Kidney epithelial cell (primary cell): ENCODE results near the gene C18orf63. TPM values are rescaled to one million over a fixed set of nuclear protein-coding genes. Genes with fewer than 3 reads are reported as not detected.

Source experiments
- DNase-seq: peaks from one replicate; pipeline ENCODE4 v3.0.0-alpha.2; 2010; ENCODE audit warnings: low read depth
- H3K27me3 ChIP-seq: 2 replicates; pipeline ENCODE4 v1.6.0; 2011; ENCODE audit warnings: low read length; ENCODE audit not compliant: control insufficient read depth, insufficient read depth
- H3K36me3 ChIP-seq: 2 replicates; pipeline ENCODE4 v1.5.1; 2011; ENCODE audit warnings: low read length; ENCODE audit not compliant: control insufficient read depth, insufficient read depth
- H3K4me3 ChIP-seq: 2 replicates; pipeline ENCODE4 v1.5.1; 2011; ENCODE audit warnings: low read depth, mild to moderate bottlenecking, control low read depth, low read length
- total RNA-seq: library from RNA; depleted of rRNA; stranded (reverse); fragments of >200 nt; gene quantifications from 2 replicates; pipeline ENCODE4 v1.2.3, GENCODE V29; 2015
- TF ChIP-seq, protein P1 (sequence below): IDR thresholded peaks from 2 replicates; pipeline ENCODE4 v1.5.1; 2011; ENCODE audit warnings: mild to moderate bottlenecking, moderate library complexity, low read length, control low read depth, inconsistent platforms; ENCODE audit not compliant: insufficient read depth, poor library complexity, severe bottlenecking

The C18orf63 gene
- total RNA-seq, 1 donor from 2014 or later = not detected

DNA sequence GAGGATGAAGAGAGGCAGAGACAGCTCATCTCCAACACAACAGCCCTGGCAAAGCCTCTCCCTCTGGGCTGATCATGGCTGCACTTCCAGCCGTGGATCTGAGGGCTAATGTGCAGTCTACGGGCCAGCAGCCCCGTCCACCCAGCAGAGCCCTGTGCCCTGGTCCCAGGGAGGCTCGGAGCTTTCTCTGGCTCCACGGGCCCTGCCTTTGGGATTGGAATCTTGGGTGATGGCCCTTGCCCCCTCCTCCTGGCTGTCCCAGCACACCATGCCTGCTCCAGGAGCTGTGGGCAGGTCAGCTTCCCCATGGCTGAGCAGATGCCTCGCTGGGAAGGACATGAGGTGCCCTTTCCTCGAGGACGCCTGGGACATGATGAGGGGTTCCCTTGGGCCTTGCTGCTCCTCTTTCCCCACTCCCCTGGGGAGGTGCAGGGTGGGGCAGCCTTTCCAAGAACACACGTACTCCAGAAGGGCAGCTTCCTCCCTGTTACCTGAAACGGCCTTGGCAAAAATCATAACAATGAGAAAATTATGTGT lies 66.9 kb downstream of the C18orf63 start:
- Histone ChIP-seq H3K27me3 (no peaks in the 10 kb centered on the region), H3K36me3 (no peaks in the 10 kb centered on the region), H3K4me3 (no peak overlapping the region)
- no peak for DNase-seq
- TF ChIP-seq, protein P1, sequence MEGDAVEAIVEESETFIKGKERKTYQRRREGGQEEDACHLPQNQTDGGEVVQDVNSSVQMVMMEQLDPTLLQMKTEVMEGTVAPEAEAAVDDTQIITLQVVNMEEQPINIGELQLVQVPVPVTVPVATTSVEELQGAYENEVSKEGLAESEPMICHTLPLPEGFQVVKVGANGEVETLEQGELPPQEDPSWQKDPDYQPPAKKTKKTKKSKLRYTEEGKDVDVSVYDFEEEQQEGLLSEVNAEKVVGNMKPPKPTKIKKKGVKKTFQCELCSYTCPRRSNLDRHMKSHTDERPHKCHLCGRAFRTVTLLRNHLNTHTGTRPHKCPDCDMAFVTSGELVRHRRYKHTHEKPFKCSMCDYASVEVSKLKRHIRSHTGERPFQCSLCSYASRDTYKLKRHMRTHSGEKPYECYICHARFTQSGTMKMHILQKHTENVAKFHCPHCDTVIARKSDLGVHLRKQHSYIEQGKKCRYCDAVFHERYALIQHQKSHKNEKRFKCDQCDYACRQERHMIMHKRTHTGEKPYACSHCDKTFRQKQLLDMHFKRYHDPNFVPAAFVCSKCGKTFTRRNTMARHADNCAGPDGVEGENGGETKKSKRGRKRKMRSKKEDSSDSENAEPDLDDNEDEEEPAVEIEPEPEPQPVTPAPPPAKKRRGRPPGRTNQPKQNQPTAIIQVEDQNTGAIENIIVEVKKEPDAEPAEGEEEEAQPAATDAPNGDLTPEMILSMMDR = no peak

DNA sequence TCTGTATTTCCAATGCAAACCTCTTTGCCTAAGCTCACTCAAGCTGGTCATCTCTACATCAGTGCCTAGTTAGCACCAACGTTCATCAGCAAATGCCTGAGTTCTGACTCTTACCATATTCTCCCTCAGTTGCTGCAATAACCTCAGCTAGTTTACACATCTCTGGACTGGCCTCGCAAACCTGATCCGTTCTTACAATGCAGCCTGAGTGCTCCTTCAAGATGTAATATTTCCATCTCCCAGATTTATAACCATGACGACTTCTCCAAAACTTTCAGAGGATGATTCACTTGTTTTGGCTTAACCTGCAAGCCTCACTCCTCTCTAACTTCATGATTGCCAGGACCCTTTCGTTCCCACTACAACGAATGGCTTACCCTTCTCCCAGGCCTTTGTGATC lies 71.7 kb downstream of the C18orf63 start:
- DNase-seq = no peak

DNA sequence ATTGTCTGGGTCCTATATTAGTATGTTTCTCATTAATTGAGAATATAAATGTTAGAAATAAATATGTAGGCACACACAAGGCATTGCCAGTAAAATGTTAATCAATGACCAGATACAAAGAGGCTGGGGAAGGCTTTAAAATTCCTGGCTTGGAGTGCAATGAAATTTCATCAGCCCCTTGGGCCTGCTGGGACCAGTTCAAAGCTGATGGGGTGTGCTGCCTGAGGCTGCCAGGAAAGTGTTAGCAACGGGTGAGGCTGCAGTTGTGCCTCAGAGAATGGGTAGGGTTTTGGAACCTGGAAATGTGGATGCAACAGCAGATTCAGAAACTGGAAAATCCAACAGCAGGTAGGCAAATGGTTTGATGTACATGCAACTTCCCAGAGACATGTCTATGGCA lies 72.6 kb downstream of the C18orf63 start:
- Histone ChIP-seq H3K4me3 (no peak overlapping the region), H3K27me3 (no peaks in the 10 kb centered on the region), H3K36me3 (no peaks in the 10 kb centered on the region)
- DNase-seq = no peak
- TF ChIP-seq, protein P1 = no peak

More for the DNA sequence above, 71.7 kb downstream of the C18orf63 start:
- Histone ChIP-seq H3K36me3 (no peaks in the 10 kb centered on the region), H3K27me3 (no peaks in the 10 kb centered on the region), H3K4me3 (no peak overlapping the region)
- TF ChIP-seq, protein P1 = no peak

DNA sequence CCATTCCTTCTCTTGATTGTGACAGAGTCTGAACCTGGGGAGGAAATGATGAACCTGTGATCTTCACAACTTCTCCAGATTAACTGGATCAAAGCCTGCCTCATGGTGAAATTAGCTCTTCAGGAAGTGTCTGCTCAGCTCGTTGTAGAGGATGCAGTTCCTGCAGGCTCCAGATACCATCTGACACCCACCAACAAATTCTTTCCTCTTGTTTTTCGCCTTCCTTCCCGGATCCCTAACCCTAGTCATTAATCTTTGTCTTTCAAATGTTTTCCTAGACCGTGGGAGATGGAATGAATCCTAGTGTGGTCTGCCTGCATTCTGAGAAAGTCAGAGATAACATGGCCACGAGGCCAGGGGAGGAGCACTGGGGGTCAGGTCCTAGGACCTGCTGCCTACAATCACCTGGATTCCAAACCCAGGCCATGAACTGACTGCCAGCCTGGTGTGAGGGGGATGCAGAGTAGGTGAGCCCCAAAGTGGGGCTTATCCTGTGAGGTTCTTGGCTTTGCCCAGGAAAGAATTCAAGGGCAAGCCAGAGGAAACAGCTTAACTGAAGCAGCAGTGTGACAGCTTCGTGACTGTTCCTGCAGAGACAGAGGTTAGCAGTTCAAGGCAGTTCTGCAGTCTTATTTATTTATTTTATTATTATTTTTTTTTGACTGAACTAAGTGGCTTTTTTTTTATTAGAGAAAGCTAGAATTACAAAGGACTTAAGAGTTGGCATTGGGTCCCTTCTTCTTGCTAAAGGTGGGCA lies 73.7 kb downstream of the C18orf63 start:
- DNase-seq = no peak
- no peaks in the 10 kb centered on the region for H3K36me3 ChIP-seq
- H3K4me3 ChIP-seq = no peak overlapping the region
- TF ChIP-seq, protein P1 = no peak
- H3K27me3 ChIP-seq = no peaks in the 10 kb centered on the region

DNA sequence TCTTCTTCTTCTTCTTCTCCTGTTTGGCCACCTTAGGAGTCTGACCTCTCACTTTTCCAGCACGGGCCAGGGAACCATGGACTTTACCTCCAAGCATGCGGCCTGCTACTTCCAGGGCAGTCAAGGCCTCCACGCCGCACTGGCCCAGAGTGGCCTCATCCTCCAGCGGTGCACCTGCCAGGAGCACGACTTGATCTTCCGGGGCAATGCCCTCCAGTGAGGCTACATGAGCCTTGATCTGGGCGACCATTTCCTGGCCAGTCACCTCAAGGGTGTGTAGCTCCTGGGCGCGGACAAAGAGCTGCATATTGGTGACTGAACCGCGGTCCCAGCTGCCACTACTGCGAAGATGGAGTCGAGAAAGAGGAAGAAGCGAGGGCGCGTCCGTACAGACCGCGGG lies 74.4 kb downstream of the C18orf63 start:
- DNase-seq = no peak
- H3K4me3 ChIP-seq = no peak overlapping the region
- H3K36me3 ChIP-seq = no peaks in the 10 kb centered on the region
- TF ChIP-seq, protein P1 = no peak
- no peaks in the 10 kb centered on the region for H3K27me3 ChIP-seq
